CD14-positive monocyte (primary cell): Measurements from ENCODE around the gene FHIT. TPM values are rescaled to one million over a fixed set of nuclear protein-coding genes. Genes with fewer than 3 reads are reported as not detected.

Experiments
- DNase-seq, 3 donors: peaks; one replicate each; pipeline ENCODE4 v3.0.0-alpha.2; 2011 to 2022
- H2AFZ ChIP-seq: 2 replicates; pipeline ENCODE4 v1.6.0; 2012; ENCODE audit warnings: mild to moderate bottlenecking, low read depth, low read length, inconsistent platforms; ENCODE audit not compliant: insufficient read depth, poor library complexity, severe bottlenecking
- H3K27ac ChIP-seq, 2 donors: 1 replicate in 1 of 2; 2 replicates in 1 of 2; pipeline ENCODE4 v1.5.1; 2012 to 2013; ENCODE audit warnings: low read length in 2 of 2, control low read depth in 1 of 2, inconsistent platforms in 1 of 2, low read depth in 1 of 2, mild to moderate bottlenecking in 1 of 2
- H3K27me3 ChIP-seq, 2 donors: one replicate each; pipeline versions ENCODE4 v1.6.0 to v1.6.1; 2011 to 2013; ENCODE audit warnings: low read length in 2 of 2; ENCODE audit not compliant: control insufficient read depth in 2 of 2, insufficient read depth in 2 of 2
- H3K36me3 ChIP-seq, 2 donors: replicated peaks in 1 of 2; 1 replicate in 1 of 2; 2 replicates in 1 of 2; pipeline versions ENCODE4 v1.5.1 to v1.6.1; 2012 to 2013; ENCODE audit warnings: low read length in 2 of 2, control low read depth in 1 of 2, inconsistent platforms in 1 of 2, mild to moderate bottlenecking in 1 of 2; ENCODE audit not compliant: insufficient read depth in 2 of 2, control insufficient read depth in 1 of 2
- H3K4me1 ChIP-seq, 2 donors: 1 replicate in 1 of 2; 2 replicates in 1 of 2; pipeline versions ENCODE4 v1.5.1 to v1.6.1; 2012 to 2013; ENCODE audit warnings: low read length in 2 of 2, control low read depth in 1 of 2, inconsistent platforms in 1 of 2, mild to moderate bottlenecking in 1 of 2, moderate library complexity in 1 of 2; ENCODE audit not compliant: insufficient read depth in 2 of 2, control insufficient read depth in 1 of 2
- H3K4me2 ChIP-seq: replicated peaks from 2 replicates; pipeline ENCODE3; 2012; ENCODE audit warnings: low read length, moderate library complexity, mild to moderate bottlenecking; ENCODE audit not compliant: poor library complexity, severe bottlenecking; ENCODE audit errors: extremely low read depth
- H3K4me3 ChIP-seq, 3 experiments: fragments of 200-600 bp in 1 of 3; sonication (generic) in 1 of 3; replicated peaks in 1 of 3; 1 replicate in 2 of 3; 2 replicates in 1 of 3; pipeline ENCODE4 v1.5.1; 2011 to 2013; ENCODE audit warnings: low read length in 3 of 3, mild to moderate bottlenecking in 3 of 3, control low read depth in 2 of 3, low read depth in 2 of 3, inconsistent platforms in 1 of 3, moderate library complexity in 1 of 3
- H3K79me2 ChIP-seq: 2 replicates; pipeline ENCODE4 v1.6.0; 2012; ENCODE audit warnings: mild to moderate bottlenecking, control low read depth, inconsistent platforms, low read length, moderate library complexity; ENCODE audit not compliant: insufficient read depth
- H3K9ac ChIP-seq: 2 replicates; pipeline ENCODE4 v1.6.0; 2017; ENCODE audit warnings: low read length, mild to moderate bottlenecking; ENCODE audit not compliant: insufficient read depth, poor library complexity, severe bottlenecking
- H3K9me3 ChIP-seq, 2 donors: replicated peaks in 1 of 2; 1 replicate in 1 of 2; 2 replicates in 1 of 2; pipeline versions ENCODE4 v1.5.1 to v1.6.1; 2012 to 2013; ENCODE audit warnings: low read length in 2 of 2, control low read depth in 1 of 2; ENCODE audit not compliant: control insufficient read depth in 1 of 2, insufficient read depth in 1 of 2
- H4K20me1 ChIP-seq: 2 replicates; pipeline ENCODE4 v1.6.0; 2012; ENCODE audit warnings: mild to moderate bottlenecking, low read length, control low read depth, moderate library complexity; ENCODE audit not compliant: insufficient read depth
- H3K27ac Mint-ChIP-seq, 7 donors: one replicate each; pipeline ENCODE4 v1.8.0; 2020; ENCODE audit warnings: mild to moderate bottlenecking in 7 of 7, mixed read lengths in 7 of 7, moderate library complexity in 6 of 7, inconsistent platforms in 2 of 7
- H3K27me3 Mint-ChIP-seq, 3 donors: one replicate each; pipeline ENCODE4 v1.8.0; 2021 to 2022; ENCODE audit warnings: low read depth in 3 of 3, mild to moderate bottlenecking in 3 of 3, mixed read lengths in 3 of 3, moderate library complexity in 3 of 3, inconsistent platforms in 1 of 3
- H3K36me3 Mint-ChIP-seq, 2 donors: one replicate each; pipeline ENCODE4 v1.8.0; 2020; ENCODE audit warnings: mixed read lengths in 2 of 2, inconsistent platforms in 1 of 2, mild to moderate bottlenecking in 1 of 2
- H3K4me1 Mint-ChIP-seq: one replicate; pipeline ENCODE4 v1.8.0; 2020; ENCODE audit warnings: mild to moderate bottlenecking, mixed read lengths
- H3K4me3 Mint-ChIP-seq, 2 donors: one replicate each; pipeline ENCODE4 v1.8.0; 2020; ENCODE audit warnings: mild to moderate bottlenecking in 2 of 2, mixed read lengths in 2 of 2, moderate library complexity in 1 of 2
- H3K9me3 Mint-ChIP-seq, 7 donors: one replicate each; pipeline ENCODE4 v1.8.0; 2020 to 2022; ENCODE audit warnings: mixed read lengths in 7 of 7, mild to moderate bottlenecking in 6 of 7, moderate library complexity in 6 of 7, inconsistent platforms in 2 of 7
- WGBS: methylation state at CpG from one replicate; pipeline ENCODE4 v1.1.5; 2013; ENCODE audit warnings: missing lambda C conversion rate; ENCODE audit not compliant: insufficient coverage; 5-methylcytosine and 5-hydroxymethylcytosine counted together
- intact Hi-C, 2 donors: fragments of 100-400 bp; cut with micrococcal nuclease; formaldehyde crosslinking; loops; one replicate each; pipeline versions ENCODE4 v1.15.0 to v1.15.1; 2023
- polyA plus RNA-seq, 3 donors: library from polyadenylated mRNA; depleted of rRNA in 1 of 3; unstranded in 2 of 3; stranded (reverse) in 1 of 3; fragments of 300-500 nt in 2 of 3; fragments of >200 nt in 1 of 3; fragmentation: Illumina TruSeq in 2 of 3; gene quantifications; 1 replicate in 2 of 3; 2 replicates in 1 of 3; pipeline ENCODE4 v1.2.3, GENCODE V29; 2012 to 2021
- TF ChIP-seq, protein P1 (sequence below): fragments of 200-600 bp; IDR thresholded peaks from one replicate; pipeline ENCODE4 v1.8.0; 2022; ENCODE audit warnings: antibody characterized with exemption, mild to moderate bottlenecking

FHIT gene
- polyA plus RNA-seq, 3 donors: 1.7 to 3.4 (median 3.2) TPM

GRCh38 chr3:59963676-59964075, 1287.6 kb downstream of the FHIT start:
- intact Hi-C loops: no loop called here
- Histone ChIP-seq H2AFZ (no peak overlapping the region), H3K4me1 (no peaks in the 10 kb centered on the region), H3K79me2 (no peaks in the 10 kb centered on the region), H3K9ac (no peak overlapping the region), H3K9me3 (peaks cover 0 to 4% of the 10 kb centered on the region in 2 donors), H3K4me2 (no peak overlapping the region), H3K27ac (no peak overlapping the region), H3K27me3 (no peaks in the 10 kb centered on the region), H3K4me3 (no peak overlapping the region), H4K20me1 (no peaks in the 10 kb centered on the region), H3K36me3 (no peaks in the 10 kb centered on the region)
- Mint-ChIP-seq H3K4me1 (no peaks in the 10 kb centered on the region), H3K4me3 (no peak overlapping the region), H3K27me3 (no peaks in the 10 kb centered on the region), H3K9me3 (peaks cover 0 to 11% (median 4%) of the 10 kb centered on the region in 7 donors), H3K27ac (no peak overlapping the region), H3K36me3 (no peaks in the 10 kb centered on the region)
- WGBS: no CpG with 5 or more reads among the region's 4 CpGs
- DNase-seq: no peak
- TF ChIP-seq, protein P1, sequence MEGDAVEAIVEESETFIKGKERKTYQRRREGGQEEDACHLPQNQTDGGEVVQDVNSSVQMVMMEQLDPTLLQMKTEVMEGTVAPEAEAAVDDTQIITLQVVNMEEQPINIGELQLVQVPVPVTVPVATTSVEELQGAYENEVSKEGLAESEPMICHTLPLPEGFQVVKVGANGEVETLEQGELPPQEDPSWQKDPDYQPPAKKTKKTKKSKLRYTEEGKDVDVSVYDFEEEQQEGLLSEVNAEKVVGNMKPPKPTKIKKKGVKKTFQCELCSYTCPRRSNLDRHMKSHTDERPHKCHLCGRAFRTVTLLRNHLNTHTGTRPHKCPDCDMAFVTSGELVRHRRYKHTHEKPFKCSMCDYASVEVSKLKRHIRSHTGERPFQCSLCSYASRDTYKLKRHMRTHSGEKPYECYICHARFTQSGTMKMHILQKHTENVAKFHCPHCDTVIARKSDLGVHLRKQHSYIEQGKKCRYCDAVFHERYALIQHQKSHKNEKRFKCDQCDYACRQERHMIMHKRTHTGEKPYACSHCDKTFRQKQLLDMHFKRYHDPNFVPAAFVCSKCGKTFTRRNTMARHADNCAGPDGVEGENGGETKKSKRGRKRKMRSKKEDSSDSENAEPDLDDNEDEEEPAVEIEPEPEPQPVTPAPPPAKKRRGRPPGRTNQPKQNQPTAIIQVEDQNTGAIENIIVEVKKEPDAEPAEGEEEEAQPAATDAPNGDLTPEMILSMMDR: no peak

- Histone ChIP-seq H3K79me2 (no peaks in the 10 kb centered on the region), H3K4me2 (no peak overlapping the region), H3K27me3 (no peaks in the 10 kb centered on the region), H4K20me1 (no peaks in the 10 kb centered on the region), H3K4me1 (no peaks in the 10 kb centered on the region), H3K27ac (no peak overlapping the region), H2AFZ (no peak overlapping the region), H3K36me3 (no peaks in the 10 kb centered on the region), H3K9me3 (peaks cover 0 to 4% of the 10 kb centered on the region in 2 donors), H3K4me3 (no peak overlapping the region), H3K9ac (no peak overlapping the region)
- Mint-ChIP-seq H3K36me3 (no peaks in the 10 kb centered on the region), H3K4me3 (no peak overlapping the region), H3K9me3 (peaks cover 0 to 9% (median 3%) of the 10 kb centered on the region in 7 donors), H3K4me1 (no peaks in the 10 kb centered on the region), H3K27ac (no peak overlapping the region), H3K27me3 (no peaks in the 10 kb centered on the region)
- WGBS: 100% methylated on average over 1 of the region's 2 CpGs
- intact Hi-C loops: no loop called here
- TF ChIP-seq, protein P1: no peak
- DNase-seq: no peak
These were observed 1294.1 kb downstream of the FHIT start for GRCh38 chr3:59957150-59957549.
